HepG2 (cell line): ENCODE measurements around the gene JAZF1. TPM values are rescaled to one million over a fixed set of nuclear protein-coding genes. Genes with fewer than 3 reads are reported as not detected.

Experiments used
- ATAC-seq: fragments of 200-7000 bp; cut with Tn5 transposase; 3 replicates; pipeline ENCODE4 v1.9.1; 2020; ENCODE audit warnings: mild to moderate bottlenecking, moderate library complexity
- BruUV-seq: library from RNA; stranded (reverse); fragments of 400-500 nt; replicated peaks from 2 replicates; lab custom pipeline; 2021; lab: Mats Ljungman, UMichigan
- CTCF ChIA-PET: fragments of 300-600 bp; formaldehyde crosslinking; extraction: SDS; loops from one replicate; lab custom pipeline; 2021; ENCODE audit warnings: low total read pairs, inconsistent platforms, low intra/inter-chr PET ratio; lab: Yijun Ruan, JAX
- POLR2A ChIA-PET: fragments of 350-600 bp; sonication (Branson Sonifier 250); formaldehyde crosslinking; loops from one replicate; lab custom pipeline; 2020; ENCODE audit warnings: antibody characterized with exemption, inconsistent platforms; lab: Yijun Ruan, JAX
- DNase-seq: peaks from one replicate; pipeline ENCODE4 v3.0.0-alpha.2; 2015; ENCODE audit warnings: low spot score
- FAIRE-seq: peaks from 3 replicates; lab custom pipeline; 2011; peaks lifted over from hg19 to GRCh38; lab: Jason Lieb, UNC
- H2AFZ ChIP-seq: one replicate; pipeline ENCODE4 v1.6.1; 2011; ENCODE audit warnings: low read length, inconsistent platforms
- H3K27ac ChIP-seq: fragments of 300-600 bp; 3 replicates; pipeline ENCODE4 v1.8.0; 2011; ENCODE audit warnings: mixed run types, mild to moderate bottlenecking, mixed read lengths, low read length, inconsistent platforms; ENCODE audit not compliant: insufficient read depth; ENCODE audit errors: extremely low read length
- H3K27me3 ChIP-seq, 2 experiments: fragments of 200-600 bp in 1 of 2; 2 replicates in 1 of 2; 3 replicates in 1 of 2; pipeline versions ENCODE4 v1.6.0 to v1.8.0; 2011; ENCODE audit warnings: low read length in 2 of 2, mild to moderate bottlenecking in 2 of 2, moderate library complexity in 2 of 2, inconsistent platforms in 1 of 2; ENCODE audit not compliant: insufficient read depth in 2 of 2, control insufficient read depth in 1 of 2
- H3K36me3 ChIP-seq, 2 experiments: fragments of 200-600 bp in 1 of 2; replicated peaks in 1 of 2; 2 replicates in 1 of 2; 3 replicates in 1 of 2; pipeline versions ENCODE4 v1.5.1 to v1.8.0; 2011; ENCODE audit warnings: low read length in 2 of 2, inconsistent platforms in 1 of 2; ENCODE audit not compliant: insufficient read depth in 2 of 2, control insufficient read depth in 1 of 2
- H3K4me1 ChIP-seq: 2 replicates; pipeline ENCODE4 v1.5.1; 2012; ENCODE audit warnings: low read length, inconsistent platforms; ENCODE audit not compliant: insufficient read depth
- H3K4me2 ChIP-seq: 2 replicates; pipeline ENCODE4 v1.6.0; 2011; ENCODE audit warnings: low read depth, low read length, inconsistent platforms
- H3K4me3 ChIP-seq, 3 experiments: fragments of 200-600 bp in 1 of 3; sonication (generic), shearing (Covaris generic) in 1 of 3; replicated peaks in 1 of 3; 2 replicates each; pipeline ENCODE4 v1.5.1; 2011 to 2016; ENCODE audit warnings: low read length in 3 of 3, inconsistent platforms in 2 of 3, low read depth in 2 of 3, mild to moderate bottlenecking in 2 of 3, control low read depth in 1 of 3, mixed read lengths in 1 of 3; ENCODE audit not compliant: insufficient read depth in 1 of 3
- H3K79me2 ChIP-seq: one replicate; pipeline ENCODE4 v1.6.1; 2011; ENCODE audit warnings: low read length, inconsistent platforms; ENCODE audit not compliant: insufficient read depth
- H3K9ac ChIP-seq: 2 replicates; pipeline ENCODE4 v1.6.0; 2011; ENCODE audit warnings: mild to moderate bottlenecking, low read depth, low read length, inconsistent platforms; ENCODE audit not compliant: insufficient read depth
- H3K9me3 ChIP-seq: 2 replicates; pipeline ENCODE4 v1.5.1; 2012; ENCODE audit warnings: mild to moderate bottlenecking, low read length
- H4K20me1 ChIP-seq: 2 replicates; pipeline ENCODE4 v1.6.0; 2011; ENCODE audit warnings: inconsistent platforms, mild to moderate bottlenecking, low read length, moderate library complexity; ENCODE audit not compliant: insufficient read depth
- ISL2 ChIP-seq: sonication (generic); formaldehyde crosslinking; IDR thresholded peaks from 2 replicates; pipeline ENCODE4 v1.5.0; 2020; ENCODE audit warnings: missing genetic modification reagents
- MEIS2 ChIP-seq: sonication (generic); formaldehyde crosslinking; IDR thresholded peaks from 2 replicates; pipeline ENCODE4 v1.9.0; 2021; ENCODE audit warnings: mild to moderate bottlenecking, missing genetic modification reagents
- REXO4 ChIP-seq: sonication (generic); formaldehyde crosslinking; IDR thresholded peaks from 2 replicates; pipeline ENCODE4 v1.8.0; 2022; ENCODE audit warnings: missing genetic modification reagents, mild to moderate bottlenecking, borderline replicate concordance
- TOPORS ChIP-seq: sonication (generic); formaldehyde crosslinking; IDR thresholded peaks from 2 replicates; pipeline ENCODE4 v1.8.0; 2023; ENCODE audit warnings: mild to moderate bottlenecking, missing genetic modification reagents
- ZFP36L2 ChIP-seq: sonication (generic); formaldehyde crosslinking; IDR thresholded peaks from 2 replicates; pipeline ENCODE4 v1.4.0; 2020; ENCODE audit warnings: missing genetic modification reagents
- ZNF24 ChIP-seq: fragments of 450-650 bp; IDR thresholded peaks from 2 replicates; pipeline ENCODE4 v1.6.1; 2017; ENCODE audit warnings: antibody characterized with exemption, mild to moderate bottlenecking
- ZNF776 ChIP-seq: sonication (generic); formaldehyde crosslinking; IDR thresholded peaks from 2 replicates; pipeline ENCODE4 v1.4.0; 2020; ENCODE audit warnings: mild to moderate bottlenecking, missing genetic modification reagents
- ZNF792 ChIP-seq: IDR thresholded peaks from 2 replicates; pipeline ENCODE4 v1.6.1; 2016
- WGBS: methylation state at CpG from one replicate; pipeline ENCODE4 v1.1.6; 2017; ENCODE audit warnings: low lambda C conversion rate; 5-methylcytosine and 5-hydroxymethylcytosine counted together
- in situ Hi-C: cut with HindIII; loops from 2 replicates; pipeline ENCODE4 v1.10.0; 2017; ENCODE audit warnings: low pct_unique_long_range_greater_than_20kb; ENCODE audit not compliant: extremely low pct_ligation_motif_present
- intact Hi-C: fragments of 100-400 bp; cut with micrococcal nuclease; formaldehyde crosslinking; loops from one replicate; pipeline ENCODE4 v1.10.0; 2022; ENCODE audit not compliant: unreplicated experiment
- polyA plus RNA-seq, 8 experiments: library from polyadenylated mRNA; depleted of rRNA in 3 of 8; stranded (reverse) in 7 of 8; unstranded in 1 of 8; fragments of >200 nt; fragmentation: Illumina TruSeq in 4 of 8; extraction: Trizol in 4 of 8; gene quantifications; 2 replicates each; pipeline versions ENCODE4 v1.2.1 to v1.2.3, GENCODE V29; 2011 to 2016; ENCODE audit warnings: low read depth in 4 of 8, missing spikeins in 1 of 8, mixed read lengths in 1 of 8; ENCODE audit not compliant: insufficient read depth in 1 of 8
- total RNA-seq, 5 experiments: library from RNA; depleted of rRNA; stranded (reverse); fragments of >200 nt; fragmentation: Illumina TruSeq; extraction: Trizol; gene quantifications; 2 replicates each; pipeline ENCODE4 v1.2.3, GENCODE V29; 2016; ENCODE audit warnings: low read depth in 1 of 5
- TF ChIP-seq, protein P1 (sequence below): sonication (generic); formaldehyde crosslinking; IDR thresholded peaks from 2 replicates; pipeline ENCODE4 v1.4.0; 2020; ENCODE audit warnings: missing genetic modification reagents, borderline replicate concordance
- TF ChIP-seq, protein P2 (sequence below): sonication (generic); formaldehyde crosslinking; IDR thresholded peaks from 2 replicates; pipeline ENCODE4 v1.8.1; 2023; ENCODE audit warnings: missing genetic modification reagents, mild to moderate bottlenecking, borderline replicate concordance
- TF ChIP-seq, protein P3 (sequence below): sonication (generic); formaldehyde crosslinking; IDR thresholded peaks from 2 replicates; pipeline ENCODE4 v1.4.0; 2020; ENCODE audit warnings: missing genetic modification reagents
- TF ChIP-seq, protein P4 (sequence below): sonication (generic); formaldehyde crosslinking; IDR thresholded peaks from 2 replicates; pipeline ENCODE4 v1.5.1; 2020; ENCODE audit warnings: mild to moderate bottlenecking, missing genetic modification reagents

Gene JAZF1
- total and polyA plus RNA-seq, 2 of the 13 experiments (the other 11 are each of a cell fraction or from before 2014, with no cell fraction given), result not detected

DNA sequence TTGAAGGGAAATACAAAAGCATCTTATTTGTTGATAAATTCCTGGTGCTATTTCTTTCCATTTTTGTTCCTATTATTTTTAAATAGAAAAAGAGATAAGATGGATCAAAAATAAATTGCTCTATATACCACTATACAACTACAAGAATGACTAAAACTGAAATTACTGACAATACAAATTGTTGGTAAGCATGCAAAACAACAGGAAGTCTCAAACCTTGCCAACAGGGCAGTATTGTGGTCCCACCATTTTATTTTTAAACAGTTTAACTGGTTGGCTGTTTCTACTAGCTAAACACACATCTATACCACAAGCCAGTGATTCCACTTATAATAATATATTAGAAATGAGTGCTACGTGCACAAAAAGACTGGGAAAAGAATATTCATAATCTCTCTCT lies 213.0 kb downstream of the JAZF1 start:
- in situ Hi-C loops (no loop called here), intact Hi-C loops (no loop called here)
- H3K4me1 ChIP-seq, result no peaks in the 10 kb centered on the region
- BruUV-seq, result no TSS peak
- TF ChIP-seq ZNF792 (CRISPR knock-in tag) (no peak), ZNF24 (no peak), TOPORS (no peak)
- TF ChIP-seq, protein P1, sequence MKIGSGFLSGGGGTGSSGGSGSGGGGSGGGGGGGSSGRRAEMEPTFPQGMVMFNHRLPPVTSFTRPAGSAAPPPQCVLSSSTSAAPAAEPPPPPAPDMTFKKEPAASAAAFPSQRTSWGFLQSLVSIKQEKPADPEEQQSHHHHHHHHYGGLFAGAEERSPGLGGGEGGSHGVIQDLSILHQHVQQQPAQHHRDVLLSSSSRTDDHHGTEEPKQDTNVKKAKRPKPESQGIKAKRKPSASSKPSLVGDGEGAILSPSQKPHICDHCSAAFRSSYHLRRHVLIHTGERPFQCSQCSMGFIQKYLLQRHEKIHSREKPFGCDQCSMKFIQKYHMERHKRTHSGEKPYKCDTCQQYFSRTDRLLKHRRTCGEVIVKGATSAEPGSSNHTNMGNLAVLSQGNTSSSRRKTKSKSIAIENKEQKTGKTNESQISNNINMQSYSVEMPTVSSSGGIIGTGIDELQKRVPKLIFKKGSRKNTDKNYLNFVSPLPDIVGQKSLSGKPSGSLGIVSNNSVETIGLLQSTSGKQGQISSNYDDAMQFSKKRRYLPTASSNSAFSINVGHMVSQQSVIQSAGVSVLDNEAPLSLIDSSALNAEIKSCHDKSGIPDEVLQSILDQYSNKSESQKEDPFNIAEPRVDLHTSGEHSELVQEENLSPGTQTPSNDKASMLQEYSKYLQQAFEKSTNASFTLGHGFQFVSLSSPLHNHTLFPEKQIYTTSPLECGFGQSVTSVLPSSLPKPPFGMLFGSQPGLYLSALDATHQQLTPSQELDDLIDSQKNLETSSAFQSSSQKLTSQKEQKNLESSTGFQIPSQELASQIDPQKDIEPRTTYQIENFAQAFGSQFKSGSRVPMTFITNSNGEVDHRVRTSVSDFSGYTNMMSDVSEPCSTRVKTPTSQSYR, result no peak
- no peaks in the 10 kb centered on the region for H3K9me3 ChIP-seq
- H3K4me3 ChIP-seq, result no peak overlapping the region
- no peak overlapping the region for H2AFZ ChIP-seq
- FAIRE-seq, result no peak
- DNase-seq, result no peak
- WGBS, result 0% methylated on average over 1 of the region's 1 CpG
- no peak for ATAC-seq
- H3K27me3 ChIP-seq, result peaks cover 0 to 10% of the 10 kb centered on the region in 2 experiments; a peak in 1 of 5 replicates
- POLR2A ChIA-PET, result no interaction called here
- H3K79me2 ChIP-seq, result no peaks in the 10 kb centered on the region
- H4K20me1 ChIP-seq, result no peaks in the 10 kb centered on the region
- CTCF ChIA-PET, result no interaction called here
- no peak overlapping the region for H3K27ac ChIP-seq
- H3K4me2 ChIP-seq, result no peak overlapping the region
- H3K36me3 ChIP-seq, result no peaks in the 10 kb centered on the region
- H3K9ac ChIP-seq, result no peak overlapping the region

DNA sequence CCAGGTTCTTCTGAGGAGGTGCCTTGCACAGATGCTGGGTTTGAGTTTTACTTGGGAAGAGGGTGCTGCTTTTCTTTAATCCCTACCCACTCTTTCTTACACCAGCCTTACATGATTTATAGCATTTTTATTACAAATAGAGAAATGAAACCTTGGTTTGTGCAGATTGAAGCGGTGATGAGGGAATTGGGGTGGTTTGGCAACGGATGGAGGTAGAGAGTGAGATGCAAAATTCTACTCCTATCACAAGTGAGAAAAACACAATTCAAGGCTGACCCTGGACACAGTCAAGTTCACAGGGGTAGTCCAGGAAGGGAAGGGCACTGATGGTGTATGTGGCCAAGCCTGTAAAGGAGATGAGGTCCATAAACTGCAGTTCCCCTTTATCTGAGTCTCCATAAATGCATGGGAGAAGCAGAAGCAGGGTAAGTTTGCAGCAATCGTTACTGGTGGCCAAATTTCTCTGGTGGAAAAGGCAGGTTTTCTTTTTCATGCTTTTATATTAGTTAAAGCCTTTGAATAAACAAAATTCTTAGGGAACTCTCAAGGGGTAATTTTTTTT lies 214.3 kb downstream of the JAZF1 start:
- Histone ChIP-seq H2AFZ (no peak overlapping the region), H3K27ac (no peak overlapping the region), H3K9ac (no peak overlapping the region), H3K9me3 (no peaks in the 10 kb centered on the region), H3K4me1 (no peaks in the 10 kb centered on the region), H3K79me2 (no peaks in the 10 kb centered on the region), H3K27me3 (peaks cover 0 to 10% of the 10 kb centered on the region in 2 experiments; a peak in 1 of 5 replicates), H3K4me2 (no peak overlapping the region), H4K20me1 (no peaks in the 10 kb centered on the region), H3K36me3 (no peaks in the 10 kb centered on the region), H3K4me3 (no peak overlapping the region)
- 0% methylated on average over 3 of the region's 3 CpGs for WGBS
- intact Hi-C loops (no loop called here), in situ Hi-C loops (no loop called here)
- ChIA-PET CTCF (no interaction called here), POLR2A (no interaction called here)
- DNase-seq (no peak), ATAC-seq (no peak), FAIRE-seq (no peak)
- BruUV-seq, result no TSS peak
- TF ChIP-seq MEIS2 (CRISPR knock-in tag), result no peak
- no peak for TF ChIP-seq REXO4
- TF ChIP-seq, protein P2, sequence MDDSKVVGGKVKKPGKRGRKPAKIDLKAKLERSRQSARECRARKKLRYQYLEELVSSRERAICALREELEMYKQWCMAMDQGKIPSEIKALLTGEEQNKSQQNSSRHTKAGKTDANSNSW, result no peak
- TF ChIP-seq ISL2 (CRISPR knock-in tag), result no peak
- TF ChIP-seq, protein P3, sequence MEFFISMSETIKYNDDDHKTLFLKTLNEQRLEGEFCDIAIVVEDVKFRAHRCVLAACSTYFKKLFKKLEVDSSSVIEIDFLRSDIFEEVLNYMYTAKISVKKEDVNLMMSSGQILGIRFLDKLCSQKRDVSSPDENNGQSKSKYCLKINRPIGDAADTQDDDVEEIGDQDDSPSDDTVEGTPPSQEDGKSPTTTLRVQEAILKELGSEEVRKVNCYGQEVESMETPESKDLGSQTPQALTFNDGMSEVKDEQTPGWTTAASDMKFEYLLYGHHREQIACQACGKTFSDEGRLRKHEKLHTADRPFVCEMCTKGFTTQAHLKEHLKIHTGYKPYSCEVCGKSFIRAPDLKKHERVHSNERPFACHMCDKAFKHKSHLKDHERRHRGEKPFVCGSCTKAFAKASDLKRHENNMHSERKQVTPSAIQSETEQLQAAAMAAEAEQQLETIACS (CRISPR knock-in tag), result no peak
- TF ChIP-seq ZFP36L2 (CRISPR knock-in tag), result no peak
- no peak for TF ChIP-seq ZNF776
- TF ChIP-seq, protein P4, sequence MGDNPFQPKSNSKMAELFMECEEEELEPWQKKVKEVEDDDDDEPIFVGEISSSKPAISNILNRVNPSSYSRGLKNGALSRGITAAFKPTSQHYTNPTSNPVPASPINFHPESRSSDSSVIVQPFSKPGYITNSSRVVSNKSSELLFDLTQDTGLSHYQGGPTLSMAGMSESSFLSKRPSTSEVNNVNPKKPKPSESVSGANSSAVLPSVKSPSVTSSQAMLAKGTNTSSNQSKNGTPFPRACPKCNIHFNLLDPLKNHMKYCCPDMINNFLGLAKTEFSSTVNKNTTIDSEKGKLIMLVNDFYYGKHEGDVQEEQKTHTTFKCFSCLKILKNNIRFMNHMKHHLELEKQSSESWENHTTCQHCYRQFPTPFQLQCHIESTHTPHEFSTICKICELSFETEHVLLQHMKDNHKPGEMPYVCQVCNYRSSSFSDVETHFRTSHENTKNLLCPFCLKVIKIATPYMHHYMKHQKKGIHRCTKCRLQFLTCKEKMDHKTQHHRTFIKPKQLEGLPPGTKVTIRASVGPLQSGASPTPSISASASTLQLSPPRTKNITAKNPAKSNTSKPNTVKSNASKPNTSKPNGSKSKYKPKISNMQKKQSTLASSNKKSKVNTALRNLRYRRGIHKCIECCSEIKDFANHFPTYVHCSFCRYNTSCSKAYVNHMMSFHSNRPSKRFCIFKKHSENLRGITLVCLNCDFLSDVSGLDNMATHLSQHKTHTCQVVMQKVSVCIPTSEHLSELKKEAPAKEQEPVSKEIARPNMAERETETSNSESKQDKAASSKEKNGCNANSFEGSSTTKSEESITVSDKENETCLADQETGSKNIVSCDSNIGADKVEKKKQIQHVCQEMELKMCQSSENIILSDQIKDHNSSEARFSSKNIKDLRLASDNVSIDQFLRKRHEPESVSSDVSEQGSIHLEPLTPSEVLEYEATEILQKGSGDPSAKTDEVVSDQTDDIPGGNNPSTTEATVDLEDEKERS (CRISPR knock-in tag), result no peak
